SU-DHL-6 (cell line): Measurements from ENCODE around the gene NPIPA5.

ENCODE experiments used
- EZH2phosphoT487 ChIP-seq: fragments of 200-600 bp; sonication (generic), shearing (Covaris generic); conservative IDR thresholded peaks from 2 replicates; pipeline ENCODE4 v1.6.1; 2018; ENCODE audit warnings: mild to moderate bottlenecking, antibody characterized with exemption, low read length, moderate library complexity, mixed read lengths
- TF ChIP-seq, protein P1 (sequence below): fragments of 200-600 bp; sonication (generic); IDR thresholded peaks from one replicate; pipeline ENCODE4 v1.5.1; 2017; ENCODE audit warnings: antibody characterized with exemption, mild to moderate bottlenecking, low read length, moderate library complexity; ENCODE audit not compliant: insufficient read depth, poor library complexity, severe bottlenecking

DNA sequence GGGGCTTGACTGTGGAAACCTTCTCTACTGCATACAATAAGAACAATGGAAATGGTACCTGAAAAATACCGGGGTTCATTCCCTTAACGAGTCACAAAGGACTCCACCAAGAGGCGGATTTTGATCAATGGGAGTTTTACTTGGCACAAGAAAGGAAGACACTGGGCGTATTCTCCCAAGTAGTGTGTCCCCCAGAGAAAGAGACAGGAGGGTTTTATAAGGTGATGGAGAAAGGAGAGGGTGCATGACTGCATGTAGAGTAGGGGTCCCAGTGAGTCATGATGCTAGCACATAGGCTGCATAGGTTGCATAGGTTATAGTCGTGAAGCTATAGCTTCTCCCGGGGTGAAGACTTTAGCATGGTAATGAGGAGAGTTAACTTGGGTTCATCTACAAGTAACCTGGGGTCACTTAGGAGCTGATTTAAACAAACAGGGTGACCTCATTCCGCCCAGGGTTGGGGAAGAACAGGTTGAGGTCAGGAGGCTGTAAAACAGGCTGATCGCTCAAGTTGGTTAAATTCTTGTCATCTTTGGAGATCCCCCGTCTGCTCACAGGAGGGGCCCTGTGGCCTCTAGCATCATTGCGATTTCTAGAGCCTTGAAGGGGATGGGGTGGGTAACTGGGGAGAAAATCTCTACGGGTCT lies 19.0 kb upstream of the NPIPA5 start:
- TF ChIP-seq, protein P1, sequence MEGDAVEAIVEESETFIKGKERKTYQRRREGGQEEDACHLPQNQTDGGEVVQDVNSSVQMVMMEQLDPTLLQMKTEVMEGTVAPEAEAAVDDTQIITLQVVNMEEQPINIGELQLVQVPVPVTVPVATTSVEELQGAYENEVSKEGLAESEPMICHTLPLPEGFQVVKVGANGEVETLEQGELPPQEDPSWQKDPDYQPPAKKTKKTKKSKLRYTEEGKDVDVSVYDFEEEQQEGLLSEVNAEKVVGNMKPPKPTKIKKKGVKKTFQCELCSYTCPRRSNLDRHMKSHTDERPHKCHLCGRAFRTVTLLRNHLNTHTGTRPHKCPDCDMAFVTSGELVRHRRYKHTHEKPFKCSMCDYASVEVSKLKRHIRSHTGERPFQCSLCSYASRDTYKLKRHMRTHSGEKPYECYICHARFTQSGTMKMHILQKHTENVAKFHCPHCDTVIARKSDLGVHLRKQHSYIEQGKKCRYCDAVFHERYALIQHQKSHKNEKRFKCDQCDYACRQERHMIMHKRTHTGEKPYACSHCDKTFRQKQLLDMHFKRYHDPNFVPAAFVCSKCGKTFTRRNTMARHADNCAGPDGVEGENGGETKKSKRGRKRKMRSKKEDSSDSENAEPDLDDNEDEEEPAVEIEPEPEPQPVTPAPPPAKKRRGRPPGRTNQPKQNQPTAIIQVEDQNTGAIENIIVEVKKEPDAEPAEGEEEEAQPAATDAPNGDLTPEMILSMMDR = no peak
- no peak for TF ChIP-seq EZH2phosphoT487
